Stimulated activated CD8-positive, alpha-beta memory T cell treated with anti-CD3 and anti-CD28 coated beads, Interleukin-7, amount 100 ng/mL, for 1 hour (primary cell): ENCODE data around the gene KIAA1958.
"Not testable (repeated sequence)": the region's sequence is repeated elsewhere in the genome, so short reads cannot be mapped to it uniquely, and the experiment has no call there.

ENCODE experiments used
- DNase-seq, 2 donors: peaks; one replicate each; pipeline ENCODE4 v3.0.0-alpha.2; 2020; ENCODE audit warnings: low read depth in 2 of 2

Gene KIAA1958

GRCh38 chr9:112489039-112489546 is 2.5 kb downstream of the KIAA1958 start:
- DNase-seq: no peak

GRCh38 chr9:112489876-112490666 is 3.4 kb downstream of the KIAA1958 start:
- DNase-seq: no peak

- DNase-seq: no peak
These were observed 6.9 kb downstream of the KIAA1958 start for GRCh38 chr9:112493393-112494137.

- DNase-seq: no peak
These were observed 7.5 kb downstream of the KIAA1958 start for GRCh38 chr9:112494153-112494552.

GRCh38 chr9:112495614-112496013 is 9.0 kb downstream of the KIAA1958 start:
- no peak for DNase-seq

- DNase-seq: no peak
These were observed 9.6 kb downstream of the KIAA1958 start for GRCh38 chr9:112496074-112496722.

- DNase-seq: no peak
These were observed 14.2 kb downstream of the KIAA1958 start for GRCh38 chr9:112500842-112501241.

- no peak for DNase-seq
These were observed 14.7 kb downstream of the KIAA1958 start for GRCh38 chr9:112501287-112501686.

- no peak for DNase-seq
These were observed 15.7 kb downstream of the KIAA1958 start for GRCh38 chr9:112502175-112502946.

GRCh38 chr9:112503170-112503569 is 16.5 kb downstream of the KIAA1958 start:
- no peak for DNase-seq

- no peak for DNase-seq
These were observed 18.5 kb downstream of the KIAA1958 start for GRCh38 chr9:112505086-112505485.

GRCh38 chr9:112505607-112506006 is 19.0 kb downstream of the KIAA1958 start:
- no peak for DNase-seq

- DNase-seq: no peak
These were observed 19.9 kb downstream of the KIAA1958 start for GRCh38 chr9:112506571-112506970.

GRCh38 chr9:112507001-112507680 is 20.5 kb downstream of the KIAA1958 start:
- DNase-seq: no peak

- no peak for DNase-seq
These were observed 21.8 kb downstream of the KIAA1958 start for GRCh38 chr9:112508377-112508776.

- not testable (repeated sequence) for DNase-seq
These were observed 25.8 kb downstream of the KIAA1958 start for GRCh38 chr9:112512377-112512776.

- no peak for DNase-seq
These were observed 30.1 kb downstream of the KIAA1958 start for GRCh38 chr9:112516769-112517168.

GRCh38 chr9:112520069-112520468 is 33.4 kb downstream of the KIAA1958 start:
- DNase-seq: no peak

- DNase-seq: no peak
These were observed 34.0 kb downstream of the KIAA1958 start for GRCh38 chr9:112520656-112521055.

GRCh38 chr9:112526973-112527372 is 40.3 kb downstream of the KIAA1958 start:
- DNase-seq: no peak

GRCh38 chr9:112527959-112528358 is 41.3 kb downstream of the KIAA1958 start:
- DNase-seq: no peak
